Loucy (cell line): ENCODE results near the gene NGLY1.

Experiments
- EZH2phosphoT487 ChIP-seq: fragments of 200-600 bp; IDR thresholded peaks from 2 replicates; pipeline ENCODE4 v1.6.1; 2018; ENCODE audit warnings: antibody characterized with exemption, mild to moderate bottlenecking, moderate library complexity, borderline replicate concordance
- TF ChIP-seq, protein P1 (sequence below): fragments of 200-600 bp; sonication (generic); conservative IDR thresholded peaks from 2 replicates; pipeline ENCODE4 v1.5.1; 2014; ENCODE audit warnings: mild to moderate bottlenecking, antibody characterized with exemption, low read length

DNA sequence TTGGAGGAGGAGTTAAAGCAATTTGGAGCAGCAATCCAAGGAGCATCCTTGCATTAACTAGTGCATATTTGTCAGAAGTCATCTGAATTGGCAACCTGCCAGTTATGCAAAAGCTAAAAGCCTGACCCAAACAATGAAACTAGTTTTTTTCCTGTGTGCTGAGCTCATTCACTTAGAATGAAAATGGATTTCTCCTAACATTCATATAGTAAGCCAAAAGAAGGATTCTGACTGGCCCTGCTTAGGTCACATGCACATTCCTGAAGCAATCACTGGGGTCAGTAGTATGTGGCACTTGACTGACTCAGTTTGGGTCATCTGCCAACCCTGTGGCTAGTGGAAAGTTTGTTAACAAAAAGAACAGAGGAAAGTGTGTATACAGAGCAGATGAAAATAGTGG is 37.1 kb upstream of the NGLY1 start:
- TF ChIP-seq, protein P1, sequence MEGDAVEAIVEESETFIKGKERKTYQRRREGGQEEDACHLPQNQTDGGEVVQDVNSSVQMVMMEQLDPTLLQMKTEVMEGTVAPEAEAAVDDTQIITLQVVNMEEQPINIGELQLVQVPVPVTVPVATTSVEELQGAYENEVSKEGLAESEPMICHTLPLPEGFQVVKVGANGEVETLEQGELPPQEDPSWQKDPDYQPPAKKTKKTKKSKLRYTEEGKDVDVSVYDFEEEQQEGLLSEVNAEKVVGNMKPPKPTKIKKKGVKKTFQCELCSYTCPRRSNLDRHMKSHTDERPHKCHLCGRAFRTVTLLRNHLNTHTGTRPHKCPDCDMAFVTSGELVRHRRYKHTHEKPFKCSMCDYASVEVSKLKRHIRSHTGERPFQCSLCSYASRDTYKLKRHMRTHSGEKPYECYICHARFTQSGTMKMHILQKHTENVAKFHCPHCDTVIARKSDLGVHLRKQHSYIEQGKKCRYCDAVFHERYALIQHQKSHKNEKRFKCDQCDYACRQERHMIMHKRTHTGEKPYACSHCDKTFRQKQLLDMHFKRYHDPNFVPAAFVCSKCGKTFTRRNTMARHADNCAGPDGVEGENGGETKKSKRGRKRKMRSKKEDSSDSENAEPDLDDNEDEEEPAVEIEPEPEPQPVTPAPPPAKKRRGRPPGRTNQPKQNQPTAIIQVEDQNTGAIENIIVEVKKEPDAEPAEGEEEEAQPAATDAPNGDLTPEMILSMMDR, result no peak
- no peak for TF ChIP-seq EZH2phosphoT487
